Vagina (tissue), 2 donors: Measurements from ENCODE around the gene FRMPD4. TPM values are rescaled to one million over a fixed set of nuclear protein-coding genes. Genes with fewer than 3 reads are reported as not detected.

Experiments used
- DNase-seq, 2 donors: peaks; one replicate each; pipeline ENCODE4 v3.0.0-alpha.2; 2017; ENCODE audit errors: extremely low spot score in 2 of 2
- H3K27ac ChIP-seq: fragments of 200-600 bp; sonication (generic); one replicate; pipeline ENCODE4 v1.5.1; 2019
- H3K27me3 ChIP-seq: fragments of 200-600 bp; sonication (generic); one replicate; pipeline ENCODE4 v1.5.1; 2019
- H3K36me3 ChIP-seq, 2 donors: fragments of 200-600 bp; sonication (generic); one replicate each; pipeline ENCODE4 v1.5.1; 2017 to 2019
- H3K4me1 ChIP-seq: fragments of 200-600 bp; sonication (generic); one replicate; pipeline ENCODE4 v1.5.1; 2019
- H3K4me3 ChIP-seq, 2 donors: fragments of 200-600 bp; sonication (generic); 1 replicate in 1 of 2; 2 replicates in 1 of 2; pipeline ENCODE4 v1.5.1; 2016 to 2019
- H3K9me3 ChIP-seq: fragments of 200-600 bp; sonication (generic); one replicate; pipeline ENCODE4 v1.5.1; 2019
- CTCF ChIP-seq, 3 experiments: fragments of 450-650 bp in 2 of 3; fragments of 200-600 bp in 1 of 3; sonication (generic) in 1 of 3; IDR thresholded peaks; one replicate each; pipeline ENCODE4 v1.5.1; 2017 to 2019; ENCODE audit warnings: antibody characterized with exemption in 3 of 3, mild to moderate bottlenecking in 2 of 3, moderate library complexity in 2 of 3
- POLR2A ChIP-seq, 2 donors: fragments of 450-650 bp; IDR thresholded peaks; one replicate each; pipeline ENCODE4 v1.6.1; 2017; ENCODE audit warnings: antibody characterized with exemption in 2 of 2, mild to moderate bottlenecking in 2 of 2, moderate library complexity in 2 of 2
- POLR2AphosphoS5 ChIP-seq, 2 donors: sonication (generic); formaldehyde crosslinking; IDR thresholded peaks; one replicate each; pipeline ENCODE4 v1.9.0; 2017; ENCODE audit warnings: antibody characterized with exemption in 2 of 2, mild to moderate bottlenecking in 2 of 2, low read depth in 1 of 2; ENCODE audit not compliant: insufficient read depth in 1 of 2
- intact Hi-C: fragments of 100-400 bp; cut with DNase I; formaldehyde crosslinking; loops from one replicate; pipeline ENCODE4 v1.15.1; 2023
- total RNA-seq: library from RNA; depleted of rRNA; stranded (reverse); fragments of >200 nt; gene quantifications from one replicate; pipeline ENCODE4 v1.2.3, GENCODE V29; 2016

FRMPD4 gene
- total RNA-seq, 1 donor from 2014 or later: not detected

- no peak overlapping the region for H3K4me3 ChIP-seq
- TF ChIP-seq POLR2AphosphoS5 (IDR thresholded peaks at IDR 0.05; ENCODE audit: insufficient read depth in 1 of 2, low read depth in 1 of 2): no peak
- TF ChIP-seq CTCF (IDR thresholded peaks at IDR 0.05): no peak
- TF ChIP-seq POLR2A (IDR thresholded peaks at IDR 0.05): no peak
- DNase-seq: no peak
- H3K4me1 ChIP-seq: no peaks in the 10 kb centered on the region
- no peaks in the 10 kb centered on the region for H3K36me3 ChIP-seq
- no peak overlapping the region for H3K27ac ChIP-seq
- H3K9me3 ChIP-seq: no peaks in the 10 kb centered on the region
- no peaks in the 10 kb centered on the region for H3K27me3 ChIP-seq
- intact Hi-C loops: no loop called here
Measured at GRCh38 chrX:12421918-12422317, 283.6 kb downstream of the FRMPD4 start.

GRCh38 chrX:12423346-12423745 lies 285.1 kb downstream of the FRMPD4 start:
- H3K36me3 ChIP-seq: no peaks in the 10 kb centered on the region

DNA sequence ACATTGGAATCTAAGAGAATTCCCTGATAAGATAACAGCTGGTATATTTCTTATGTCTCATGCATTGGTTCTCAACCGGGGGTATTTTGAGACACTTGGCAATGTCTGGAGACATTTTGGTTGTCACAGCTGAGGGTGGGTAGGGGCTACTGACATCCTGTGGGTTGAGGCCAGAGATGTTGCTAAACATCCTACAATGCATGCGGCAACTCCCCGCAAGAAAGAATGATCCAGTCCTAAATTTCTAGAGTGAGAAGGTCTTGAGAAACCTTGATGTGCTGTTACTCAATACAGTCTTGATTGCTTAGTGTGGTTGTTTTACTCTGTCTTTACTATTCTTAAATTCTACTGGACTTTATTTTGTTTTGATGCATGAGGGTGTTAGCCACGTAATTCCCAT lies 287.2 kb downstream of the FRMPD4 start:
- no peak for DNase-seq
- Histone ChIP-seq H3K27ac (no peak overlapping the region), H3K27me3 (no peaks in the 10 kb centered on the region), H3K9me3 (no peaks in the 10 kb centered on the region), H3K36me3 (no peaks in the 10 kb centered on the region), H3K4me1 (no peaks in the 10 kb centered on the region), H3K4me3 (no peak overlapping the region)
- intact Hi-C loops: no loop called here
- TF ChIP-seq POLR2AphosphoS5 (IDR thresholded peaks at IDR 0.05; ENCODE audit: insufficient read depth in 1 of 2, low read depth in 1 of 2) (no peak), POLR2A (IDR thresholded peaks at IDR 0.05) (no peak), CTCF (IDR thresholded peaks at IDR 0.05) (no peak)

More at GRCh38 chrX:12423346-12423745, 285.1 kb downstream of the FRMPD4 start:
- Histone ChIP-seq H3K4me3 (no peak overlapping the region), H3K27ac (no peak overlapping the region), H3K27me3 (no peaks in the 10 kb centered on the region), H3K4me1 (no peaks in the 10 kb centered on the region), H3K9me3 (no peaks in the 10 kb centered on the region)
- TF ChIP-seq POLR2AphosphoS5 (IDR thresholded peaks at IDR 0.05; ENCODE audit: insufficient read depth in 1 of 2, low read depth in 1 of 2): no peak
- TF ChIP-seq POLR2A (IDR thresholded peaks at IDR 0.05): no peak
- TF ChIP-seq CTCF (IDR thresholded peaks at IDR 0.05): no peak
- DNase-seq: no peak
- intact Hi-C loops: no loop called here

DNA sequence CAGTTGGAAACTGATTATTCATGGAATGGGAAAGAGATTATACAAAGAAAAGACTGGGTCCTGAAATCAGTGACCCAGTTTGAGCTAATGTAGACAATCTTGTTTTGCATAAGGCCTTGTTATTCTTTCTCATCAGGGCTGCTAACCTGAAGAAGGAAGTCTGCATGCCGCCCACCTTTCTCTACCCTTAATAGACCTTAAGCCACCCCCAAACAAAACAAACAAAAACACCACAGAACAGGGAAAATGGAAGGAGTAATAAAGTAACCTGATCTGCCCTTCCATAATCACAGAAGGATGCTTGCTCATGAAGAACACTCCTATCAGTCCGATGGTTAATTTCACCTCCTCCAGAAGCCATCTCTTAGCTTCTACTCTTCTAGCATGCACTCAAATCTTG lies 288.1 kb downstream of the FRMPD4 start:
- intact Hi-C loops: no loop called here
- no peak for TF ChIP-seq POLR2A (IDR thresholded peaks at IDR 0.05)
- TF ChIP-seq CTCF (IDR thresholded peaks at IDR 0.05): no peak
- TF ChIP-seq POLR2AphosphoS5 (IDR thresholded peaks at IDR 0.05; ENCODE audit: insufficient read depth in 1 of 2, low read depth in 1 of 2): no peak
- no peak for DNase-seq
- no peaks in the 10 kb centered on the region for H3K27me3 ChIP-seq
- no peak overlapping the region for H3K4me3 ChIP-seq
- no peak overlapping the region for H3K27ac ChIP-seq
- no peaks in the 10 kb centered on the region for H3K36me3 ChIP-seq
- H3K9me3 ChIP-seq: no peaks in the 10 kb centered on the region
- H3K4me1 ChIP-seq: no peaks in the 10 kb centered on the region

- H3K36me3 ChIP-seq: no peaks in the 10 kb centered on the region
- TF ChIP-seq CTCF (IDR thresholded peaks at IDR 0.05): no peak
- TF ChIP-seq POLR2A (IDR thresholded peaks at IDR 0.05): no peak
- TF ChIP-seq POLR2AphosphoS5 (IDR thresholded peaks at IDR 0.05; ENCODE audit: insufficient read depth in 1 of 2, low read depth in 1 of 2): no peak
- intact Hi-C loops: no loop called here
- H3K4me3 ChIP-seq: no peak overlapping the region
- H3K4me1 ChIP-seq: no peaks in the 10 kb centered on the region
- DNase-seq: no peak
- no peak overlapping the region for H3K27ac ChIP-seq
- no peaks in the 10 kb centered on the region for H3K9me3 ChIP-seq
- H3K27me3 ChIP-seq: no peaks in the 10 kb centered on the region
Measured at GRCh38 chrX:12434493-12434892, 296.2 kb downstream of the FRMPD4 start.
